ENCODE measurements around the gene SPECC1. TPM values are rescaled to one million over a fixed set of nuclear protein-coding genes. Genes with fewer than 3 reads are reported as not detected.

SPECC1 gene
- total RNA-seq, 1 donor from 2014 or later = 7.5 TPM

- no peaks in the 10 kb centered on the region for H3K27me3 Mint-ChIP-seq
- H3K9me3 Mint-ChIP-seq = no peaks in the 10 kb centered on the region
- no peak for ATAC-seq (ENCODE audit: low read depth)
- H3K4me3 Mint-ChIP-seq = no peak overlapping the region
- POLR2A ChIA-PET = no interaction called here
- intact Hi-C loops (cut with micrococcal nuclease) = no loop called here
- no peak for DNase-seq
- H3K27ac Mint-ChIP-seq = no peak overlapping the region
- CTCF ChIA-PET = interaction anchor here (1.3 kb wide), 1 partner anchor 20 kb away, joined by 3 read pairs; no protein-coding TSS in a partner anchor
- no peaks in the 10 kb centered on the region for H3K36me3 Mint-ChIP-seq (ENCODE audit: low read depth)
- no peak for TF ChIP-seq CTCF (IDR thresholded peaks at IDR 0.05)
- H3K4me1 Mint-ChIP-seq = no peaks in the 10 kb centered on the region
Observed at GRCh38 chr17:20089756-20090547, 80.8 kb downstream of the SPECC1 start.

GRCh38 chr17:20091174-20092029 lies 82.2 kb downstream of the SPECC1 start:
- Mint-ChIP-seq H3K36me3 (ENCODE audit: low read depth) (no peaks in the 10 kb centered on the region), H3K4me3 (no peak overlapping the region), H3K9me3 (no peaks in the 10 kb centered on the region), H3K27ac (no peak overlapping the region), H3K27me3 (no peaks in the 10 kb centered on the region), H3K4me1 (no peaks in the 10 kb centered on the region)
- no peak for ATAC-seq (ENCODE audit: low read depth)
- CTCF ChIA-PET = interaction anchor here (1.3 kb wide), 1 partner anchor 18 kb away, joined by 3 read pairs; no protein-coding TSS in a partner anchor
- POLR2A ChIA-PET = no interaction called here
- no peak for TF ChIP-seq CTCF (IDR thresholded peaks at IDR 0.05)
- no peak for DNase-seq
- intact Hi-C loops (cut with micrococcal nuclease) = no loop called here

- TF ChIP-seq CTCF (IDR thresholded peaks at IDR 0.05) = no peak
- H3K36me3 Mint-ChIP-seq (ENCODE audit: low read depth) = no peaks in the 10 kb centered on the region
- DNase-seq = no peak
- intact Hi-C loops (cut with micrococcal nuclease) = no loop called here
- no peaks in the 10 kb centered on the region for H3K4me1 Mint-ChIP-seq
- ChIA-PET POLR2A (no interaction called here), CTCF (no interaction called here)
- no peak overlapping the region for H3K4me3 Mint-ChIP-seq
- no peaks in the 10 kb centered on the region for H3K9me3 Mint-ChIP-seq
- ATAC-seq (ENCODE audit: low read depth) = no peak
- H3K27ac Mint-ChIP-seq = no peak overlapping the region
- no peaks in the 10 kb centered on the region for H3K27me3 Mint-ChIP-seq
Observed at GRCh38 chr17:20092261-20092867, 83.2 kb downstream of the SPECC1 start.

- H3K36me3 Mint-ChIP-seq (ENCODE audit: low read depth) = no peaks in the 10 kb centered on the region
- ATAC-seq (ENCODE audit: low read depth) (no peak), DNase-seq (no peak)
- H3K27me3 Mint-ChIP-seq = no peaks in the 10 kb centered on the region
- POLR2A ChIA-PET = no interaction called here
- no peak overlapping the region for H3K27ac Mint-ChIP-seq
- CTCF ChIA-PET = no interaction called here
- intact Hi-C loops (cut with micrococcal nuclease) = no loop called here
- no peak overlapping the region for H3K4me3 Mint-ChIP-seq
- no peak for TF ChIP-seq CTCF (IDR thresholded peaks at IDR 0.05)
- no peaks in the 10 kb centered on the region for H3K4me1 Mint-ChIP-seq
- H3K9me3 Mint-ChIP-seq = no peaks in the 10 kb centered on the region
Observed at GRCh38 chr17:20092973-20093626, 83.9 kb downstream of the SPECC1 start.

Data from activated B cell treated with CpG ODN at 0.5 μM for 24 hours (primary cell).